HepG2 (cell line): ENCODE data around the gene SAMD10. TPM values are rescaled to one million over a fixed set of nuclear protein-coding genes. Genes with fewer than 3 reads are reported as not detected.
A peak's percentile ranks its signal among the peaks of the same experiment; 100 is the strongest.

ENCODE experiments used
- ATAC-seq: fragments of 200-7000 bp; cut with Tn5 transposase; 3 replicates; pipeline ENCODE4 v1.9.1; 2020; ENCODE audit warnings: mild to moderate bottlenecking, moderate library complexity
- BruUV-seq: library from RNA; stranded (reverse); fragments of 400-500 nt; replicated peaks from 2 replicates; lab custom pipeline; 2021; lab: Mats Ljungman, UMichigan
- CTCF ChIA-PET: fragments of 300-600 bp; formaldehyde crosslinking; extraction: SDS; loops from one replicate; lab custom pipeline; 2021; ENCODE audit warnings: low total read pairs, inconsistent platforms, low intra/inter-chr PET ratio; lab: Yijun Ruan, JAX
- POLR2A ChIA-PET: fragments of 350-600 bp; sonication (Branson Sonifier 250); formaldehyde crosslinking; loops from one replicate; lab custom pipeline; 2020; ENCODE audit warnings: antibody characterized with exemption, inconsistent platforms; lab: Yijun Ruan, JAX
- DNase-seq: peaks from one replicate; pipeline ENCODE4 v3.0.0-alpha.2; 2015; ENCODE audit warnings: low spot score
- FAIRE-seq: peaks from 3 replicates; lab custom pipeline; 2011; peaks lifted over from hg19 to GRCh38; lab: Jason Lieb, UNC
- H2AFZ ChIP-seq: one replicate; pipeline ENCODE4 v1.6.1; 2011; ENCODE audit warnings: low read length, inconsistent platforms
- H3K27ac ChIP-seq: fragments of 300-600 bp; 3 replicates; pipeline ENCODE4 v1.8.0; 2011; ENCODE audit warnings: mixed run types, mild to moderate bottlenecking, mixed read lengths, low read length, inconsistent platforms; ENCODE audit not compliant: insufficient read depth; ENCODE audit errors: extremely low read length
- H3K27me3 ChIP-seq, 2 experiments: fragments of 200-600 bp in 1 of 2; 2 replicates in 1 of 2; 3 replicates in 1 of 2; pipeline versions ENCODE4 v1.6.0 to v1.8.0; 2011; ENCODE audit warnings: low read length in 2 of 2, mild to moderate bottlenecking in 2 of 2, moderate library complexity in 2 of 2, inconsistent platforms in 1 of 2; ENCODE audit not compliant: insufficient read depth in 2 of 2, control insufficient read depth in 1 of 2
- H3K36me3 ChIP-seq, 2 experiments: fragments of 200-600 bp in 1 of 2; replicated peaks in 1 of 2; 2 replicates in 1 of 2; 3 replicates in 1 of 2; pipeline versions ENCODE4 v1.5.1 to v1.8.0; 2011; ENCODE audit warnings: low read length in 2 of 2, inconsistent platforms in 1 of 2; ENCODE audit not compliant: insufficient read depth in 2 of 2, control insufficient read depth in 1 of 2
- H3K4me1 ChIP-seq: 2 replicates; pipeline ENCODE4 v1.5.1; 2012; ENCODE audit warnings: low read length, inconsistent platforms; ENCODE audit not compliant: insufficient read depth
- H3K4me2 ChIP-seq: 2 replicates; pipeline ENCODE4 v1.6.0; 2011; ENCODE audit warnings: low read depth, low read length, inconsistent platforms
- H3K4me3 ChIP-seq, 3 experiments: fragments of 200-600 bp in 1 of 3; sonication (generic), shearing (Covaris generic) in 1 of 3; replicated peaks in 1 of 3; 2 replicates each; pipeline ENCODE4 v1.5.1; 2011 to 2016; ENCODE audit warnings: low read length in 3 of 3, inconsistent platforms in 2 of 3, low read depth in 2 of 3, mild to moderate bottlenecking in 2 of 3, control low read depth in 1 of 3, mixed read lengths in 1 of 3; ENCODE audit not compliant: insufficient read depth in 1 of 3
- H3K79me2 ChIP-seq: one replicate; pipeline ENCODE4 v1.6.1; 2011; ENCODE audit warnings: low read length, inconsistent platforms; ENCODE audit not compliant: insufficient read depth
- H3K9ac ChIP-seq: 2 replicates; pipeline ENCODE4 v1.6.0; 2011; ENCODE audit warnings: mild to moderate bottlenecking, low read depth, low read length, inconsistent platforms; ENCODE audit not compliant: insufficient read depth
- H3K9me3 ChIP-seq: 2 replicates; pipeline ENCODE4 v1.5.1; 2012; ENCODE audit warnings: mild to moderate bottlenecking, low read length
- H4K20me1 ChIP-seq: 2 replicates; pipeline ENCODE4 v1.6.0; 2011; ENCODE audit warnings: inconsistent platforms, mild to moderate bottlenecking, low read length, moderate library complexity; ENCODE audit not compliant: insufficient read depth
- AGO2 ChIP-seq: fragments of 200-400 bp; formaldehyde crosslinking; optimal IDR thresholded peaks from 2 replicates; pipeline ENCODE3; 2017; ENCODE audit warnings: mild to moderate bottlenecking, low read depth, low read length, moderate library complexity
- ATRX ChIP-seq: sonication (generic); formaldehyde crosslinking; IDR thresholded peaks from 2 replicates; pipeline ENCODE4 v1.4.0; 2020; ENCODE audit warnings: missing genetic modification reagents, borderline replicate concordance
- EED ChIP-seq: sonication (generic); formaldehyde crosslinking; IDR thresholded peaks from 2 replicates; pipeline ENCODE4 v1.5.0; 2020; ENCODE audit warnings: mild to moderate bottlenecking, missing genetic modification reagents
- MYC ChIP-seq: sonication (generic); formaldehyde crosslinking; IDR thresholded peaks from 2 replicates; pipeline ENCODE4 v1.9.0; 2021; ENCODE audit warnings: missing genetic modification reagents, borderline replicate concordance
- RBM22 ChIP-seq: fragments of 200-400 bp; formaldehyde crosslinking; optimal IDR thresholded peaks from 2 replicates; pipeline ENCODE3; 2017; ENCODE audit warnings: mild to moderate bottlenecking, low read length, moderate library complexity
- SIN3A ChIP-seq: IDR thresholded peaks from 2 replicates; pipeline ENCODE4 v1.6.1; 2011; ENCODE audit warnings: low read depth, mild to moderate bottlenecking, control low read depth, low read length, borderline replicate concordance
- TEAD2 ChIP-seq: sonication (generic); formaldehyde crosslinking; IDR thresholded peaks from 2 replicates; pipeline ENCODE4 v1.9.0; 2021; ENCODE audit warnings: missing genetic modification reagents
- ZNF326 ChIP-seq: sonication (generic); formaldehyde crosslinking; IDR thresholded peaks from 2 replicates; pipeline ENCODE4 v1.4.0; 2020; ENCODE audit warnings: missing genetic modification reagents, borderline replicate concordance
- ZNF703 ChIP-seq: sonication (generic); formaldehyde crosslinking; IDR thresholded peaks from 2 replicates; pipeline ENCODE4 v1.5.1; 2020; ENCODE audit warnings: missing genetic modification reagents, mild to moderate bottlenecking, moderate library complexity, borderline replicate concordance
- ZNF768 ChIP-seq: sonication (generic); formaldehyde crosslinking; IDR thresholded peaks from 2 replicates; pipeline ENCODE4 v1.4.0; 2020; ENCODE audit warnings: missing genetic modification reagents
- WGBS: methylation state at CpG from one replicate; pipeline ENCODE4 v1.1.6; 2017; ENCODE audit warnings: low lambda C conversion rate; 5-methylcytosine and 5-hydroxymethylcytosine counted together
- in situ Hi-C: cut with HindIII; loops from 2 replicates; pipeline ENCODE4 v1.10.0; 2017; ENCODE audit warnings: low pct_unique_long_range_greater_than_20kb; ENCODE audit not compliant: extremely low pct_ligation_motif_present
- intact Hi-C: fragments of 100-400 bp; cut with micrococcal nuclease; formaldehyde crosslinking; loops from one replicate; pipeline ENCODE4 v1.10.0; 2022; ENCODE audit not compliant: unreplicated experiment
- polyA plus RNA-seq, 8 experiments: library from polyadenylated mRNA; depleted of rRNA in 3 of 8; stranded (reverse) in 7 of 8; unstranded in 1 of 8; fragments of >200 nt; fragmentation: Illumina TruSeq in 4 of 8; extraction: Trizol in 4 of 8; gene quantifications; 2 replicates each; pipeline versions ENCODE4 v1.2.1 to v1.2.3, GENCODE V29; 2011 to 2016; ENCODE audit warnings: low read depth in 4 of 8, missing spikeins in 1 of 8, mixed read lengths in 1 of 8; ENCODE audit not compliant: insufficient read depth in 1 of 8
- total RNA-seq, 5 experiments: library from RNA; depleted of rRNA; stranded (reverse); fragments of >200 nt; fragmentation: Illumina TruSeq; extraction: Trizol; gene quantifications; 2 replicates each; pipeline ENCODE4 v1.2.3, GENCODE V29; 2016; ENCODE audit warnings: low read depth in 1 of 5

The SAMD10 gene
- total and polyA plus RNA-seq, 2 of the 13 experiments (the other 11 are each of a cell fraction or from before 2014, with no cell fraction given) = 6.1 to 11.0 TPM

DNA sequence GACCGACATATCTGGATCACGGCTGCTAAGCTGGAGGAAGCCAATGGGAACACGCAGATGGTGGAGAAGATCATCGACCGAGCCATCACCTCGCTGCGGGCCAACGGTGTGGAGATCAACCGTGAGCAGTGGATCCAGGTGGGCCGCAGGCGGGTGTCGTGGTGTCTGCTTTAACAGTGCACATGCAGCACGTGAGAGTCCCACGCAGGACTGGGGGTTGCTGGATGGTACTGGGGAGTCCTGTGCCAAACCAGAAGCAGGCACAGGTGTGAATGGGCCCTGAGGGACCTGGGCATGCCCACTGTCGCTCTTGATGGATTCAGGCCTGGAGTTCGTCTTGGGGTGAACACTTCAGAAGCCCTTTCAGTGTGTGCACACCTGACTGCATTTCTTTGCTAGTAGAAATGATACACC is 31.9 kb upstream of the SAMD10 start:
- TF ChIP-seq MYC (CRISPR knock-in tag) (0 out of 2 replicates have a peak, but pooled peaks have one; percentile 21), ATRX (CRISPR knock-in tag) (no peak), TEAD2 (CRISPR knock-in tag) (no peak), EED (CRISPR knock-in tag) (peak; percentile 31; the same call in 1 of the 2 replicates), AGO2 (peak; percentile 41), ZNF768 (CRISPR knock-in tag) (peak; percentile 17; the same call in 1 of the 2 replicates)
- no peak overlapping the region for H3K27ac ChIP-seq
- FAIRE-seq = no peak
- no peaks in the 10 kb centered on the region for H3K4me1 ChIP-seq
- 98% methylated on average over 16 of the region's 16 CpGs for WGBS
- no peaks in the 10 kb centered on the region for H3K9me3 ChIP-seq
- intact Hi-C loops (no loop called here), in situ Hi-C loops (no loop called here)
- ChIA-PET CTCF (no interaction called here), POLR2A (no interaction called here)
- no peaks in the 10 kb centered on the region for H3K27me3 ChIP-seq
- DNase-seq = no peak
- no peak overlapping the region for H2AFZ ChIP-seq
- no peak overlapping the region for H3K9ac ChIP-seq
- H3K36me3 ChIP-seq = peaks cover 52 to 83% of the 10 kb centered on the region in 2 experiments
- no peak for ATAC-seq
- peaks cover 11% of the 10 kb centered on the region for H3K79me2 ChIP-seq
- BruUV-seq = no TSS peak
- no peaks in the 10 kb centered on the region for H4K20me1 ChIP-seq
- no peak overlapping the region for H3K4me3 ChIP-seq
- H3K4me2 ChIP-seq = no peak overlapping the region

DNA sequence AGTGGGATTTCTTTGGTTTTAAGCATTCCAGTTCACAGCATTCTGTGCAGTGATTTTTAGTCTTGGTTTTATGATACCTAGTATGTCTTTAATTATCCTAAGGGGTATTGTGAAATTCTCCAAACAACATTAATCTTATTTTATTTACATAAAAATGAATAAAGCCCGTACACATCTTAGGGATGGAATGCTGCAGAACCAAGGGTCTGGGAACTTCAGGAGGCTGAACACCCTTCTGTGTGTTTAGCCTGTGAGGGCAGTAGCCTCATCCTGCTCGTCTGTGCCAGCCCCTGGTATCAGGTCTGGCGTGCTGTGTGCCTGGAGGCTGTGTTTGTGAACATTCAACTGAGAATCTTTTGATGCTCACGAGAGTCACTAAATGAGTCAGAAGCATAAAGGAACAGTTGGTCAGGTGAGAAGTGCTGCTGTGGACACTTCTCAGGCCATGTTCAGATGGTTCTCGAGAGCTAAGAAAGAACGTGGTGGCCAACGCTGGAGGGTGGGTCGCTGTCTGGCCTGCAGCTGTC is 31.3 kb upstream of the SAMD10 start:
- intact Hi-C loops (no loop called here), in situ Hi-C loops (no loop called here)
- no peaks in the 10 kb centered on the region for H3K27me3 ChIP-seq
- H3K4me3 ChIP-seq = no peak overlapping the region
- H2AFZ ChIP-seq = no peak overlapping the region
- no peak for DNase-seq
- H3K27ac ChIP-seq = no peak overlapping the region
- no peak for FAIRE-seq
- no peak overlapping the region for H3K9ac ChIP-seq
- H3K79me2 ChIP-seq = peaks cover 11% of the 10 kb centered on the region
- TF ChIP-seq RBM22 = peak; percentile 9
- TF ChIP-seq ZNF703 (CRISPR knock-in tag) = no peak
- 0 out of 2 replicates have a peak, but pooled peaks have one; percentile 40 for TF ChIP-seq SIN3A
- no peak for TF ChIP-seq ZNF326 (CRISPR knock-in tag)
- TF ChIP-seq, all 625 proteins: peak for 2
- no peak for ATAC-seq
- 98% methylated on average over 8 of the region's 8 CpGs for WGBS
- H3K36me3 ChIP-seq = peaks cover 53 to 84% of the 10 kb centered on the region in 2 experiments
- POLR2A ChIA-PET = no interaction called here
- H4K20me1 ChIP-seq = no peaks in the 10 kb centered on the region
- no peaks in the 10 kb centered on the region for H3K4me1 ChIP-seq
- CTCF ChIA-PET = no interaction called here
- no TSS peak for BruUV-seq
- no peaks in the 10 kb centered on the region for H3K9me3 ChIP-seq
- no peak overlapping the region for H3K4me2 ChIP-seq
